ENCODE measurements around the gene AJAP1.

Gene AJAP1

DNA sequence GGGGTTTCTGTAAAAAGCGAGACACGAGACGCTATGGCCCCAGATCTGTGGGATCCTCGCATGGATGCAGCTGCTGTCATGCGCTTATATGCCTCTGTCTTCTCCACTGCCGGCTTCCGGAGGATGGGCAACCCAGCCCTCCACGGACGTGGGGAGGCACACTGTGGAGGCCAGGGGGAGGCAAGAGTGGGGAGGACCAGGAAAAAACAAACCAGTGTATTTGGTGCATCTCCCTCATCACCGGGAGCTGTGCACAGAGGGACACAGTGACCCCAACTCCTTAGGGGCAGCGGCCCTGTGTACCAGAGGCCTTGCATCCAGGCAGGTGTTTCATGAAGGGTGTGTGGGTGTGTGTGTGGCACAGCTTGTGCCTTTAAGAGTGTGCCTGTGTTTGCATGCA is 95.0 kb downstream of the AJAP1 start:
- Histone ChIP-seq H3K4me1 (ENCODE audit: control insufficient read depth, insufficient read depth, low read length) (no peaks in the 10 kb centered on the region), H3K27me3 (ENCODE audit: control insufficient read depth, insufficient read depth, low read length) (no peaks in the 10 kb centered on the region), H3K9ac (ENCODE audit: low read length) (no peak overlapping the region), H3K27ac (ENCODE audit: low read depth, low read length) (no peak overlapping the region), H3K36me3 (ENCODE audit: control insufficient read depth, insufficient read depth, low read length) (no peaks in the 10 kb centered on the region), H3K4me3 (ENCODE audit: low read length) (no peak overlapping the region)

DNA sequence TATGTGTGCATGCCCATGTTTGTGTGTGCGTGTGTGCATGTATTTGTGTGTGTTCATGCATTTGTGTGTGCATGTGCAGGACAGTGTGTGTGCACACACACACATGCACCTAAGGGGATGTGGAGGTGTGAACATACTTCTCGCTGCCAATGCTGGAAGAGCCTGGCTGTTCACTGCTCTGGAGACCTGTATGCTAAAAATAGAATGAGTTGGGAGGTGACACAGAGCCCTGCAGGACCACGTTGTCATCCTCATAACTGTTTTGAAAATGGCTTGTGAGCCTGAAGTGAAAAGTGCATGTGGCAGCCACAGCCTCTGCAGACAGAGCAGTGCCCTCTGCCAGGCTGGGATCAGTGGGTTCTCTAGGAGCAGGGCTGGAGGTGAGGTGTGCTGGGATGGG is 95.8 kb downstream of the AJAP1 start:
- Histone ChIP-seq H3K27me3 (ENCODE audit: control insufficient read depth, insufficient read depth, low read length) (no peaks in the 10 kb centered on the region), H3K9ac (ENCODE audit: low read length) (no peak overlapping the region), H3K4me1 (ENCODE audit: control insufficient read depth, insufficient read depth, low read length) (no peaks in the 10 kb centered on the region), H3K4me3 (ENCODE audit: low read length) (no peak overlapping the region), H3K36me3 (ENCODE audit: control insufficient read depth, insufficient read depth, low read length) (no peaks in the 10 kb centered on the region), H3K27ac (ENCODE audit: low read depth, low read length) (no peak overlapping the region)

DNA sequence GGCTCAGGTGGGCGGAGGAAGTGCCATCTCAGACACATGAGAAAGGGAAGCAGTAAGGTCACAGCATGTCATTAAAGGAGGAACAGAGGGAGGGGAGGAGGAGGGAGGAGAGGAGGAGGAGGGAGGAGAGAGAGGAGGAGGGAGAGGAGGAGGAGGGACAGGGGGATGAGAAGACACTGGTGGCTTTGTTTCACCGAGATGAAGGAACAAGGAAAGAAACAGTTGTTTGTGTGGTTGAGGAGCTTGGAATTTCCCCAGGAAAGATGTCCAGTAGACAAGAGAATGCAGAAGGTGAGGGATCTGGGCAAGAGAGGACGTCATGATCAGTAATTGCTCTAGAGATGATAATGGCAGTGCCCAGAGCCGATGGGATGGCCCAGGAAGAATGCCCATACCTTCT is 97.7 kb downstream of the AJAP1 start:
- Histone ChIP-seq H3K9ac (ENCODE audit: low read length) (no peak overlapping the region), H3K27me3 (ENCODE audit: control insufficient read depth, insufficient read depth, low read length) (no peaks in the 10 kb centered on the region), H3K4me3 (ENCODE audit: low read length) (no peak overlapping the region), H3K36me3 (ENCODE audit: control insufficient read depth, insufficient read depth, low read length) (no peaks in the 10 kb centered on the region), H3K27ac (ENCODE audit: low read depth, low read length) (no peak overlapping the region), H3K4me1 (ENCODE audit: control insufficient read depth, insufficient read depth, low read length) (no peaks in the 10 kb centered on the region)

GRCh38 chr1:4754816-4755215 is 100.4 kb downstream of the AJAP1 start:
- Histone ChIP-seq H3K4me3 (ENCODE audit: low read length) (no peak overlapping the region), H3K9ac (ENCODE audit: low read length) (no peak overlapping the region), H3K36me3 (ENCODE audit: control insufficient read depth, insufficient read depth, low read length) (no peaks in the 10 kb centered on the region), H3K27me3 (ENCODE audit: control insufficient read depth, insufficient read depth, low read length) (no peaks in the 10 kb centered on the region), H3K27ac (ENCODE audit: low read depth, low read length) (no peak overlapping the region), H3K4me1 (ENCODE audit: control insufficient read depth, insufficient read depth, low read length) (no peaks in the 10 kb centered on the region)

DNA sequence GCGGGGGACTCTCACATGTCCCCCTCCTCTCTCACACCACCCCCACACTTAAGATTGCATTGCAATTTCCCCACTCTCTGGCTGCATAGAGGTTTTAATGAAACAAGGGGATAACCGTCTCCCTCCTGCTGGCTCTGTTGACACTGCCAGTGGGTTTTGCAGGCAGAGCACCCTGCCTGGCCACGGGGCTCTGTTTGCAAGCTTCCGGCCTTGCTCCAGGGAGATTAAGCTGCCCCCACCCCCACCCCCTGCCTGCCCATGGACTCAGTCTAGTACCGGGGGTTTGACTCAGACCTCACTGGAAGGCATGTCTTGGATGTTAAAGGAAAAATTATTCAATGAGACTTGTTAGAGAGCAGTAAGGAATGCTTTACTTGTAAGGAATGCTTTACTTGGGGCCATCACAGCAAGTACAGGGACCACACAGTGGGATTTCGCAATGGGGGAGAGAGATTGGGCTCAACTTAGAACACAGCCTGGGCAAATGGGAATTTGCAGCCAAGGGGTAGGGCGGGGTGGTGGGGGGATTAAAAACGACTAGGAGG is 101.0 kb downstream of the AJAP1 start:
- no peaks in the 10 kb centered on the region for H3K36me3 ChIP-seq (ENCODE audit: control insufficient read depth, insufficient read depth, low read length)
- H3K4me3 ChIP-seq (ENCODE audit: low read length): no peak overlapping the region
- H3K27ac ChIP-seq (ENCODE audit: low read depth, low read length): no peak overlapping the region
- no peak overlapping the region for H3K9ac ChIP-seq (ENCODE audit: low read length)
- H3K27me3 ChIP-seq (ENCODE audit: control insufficient read depth, insufficient read depth, low read length): no peaks in the 10 kb centered on the region
- no peaks in the 10 kb centered on the region for H3K4me1 ChIP-seq (ENCODE audit: control insufficient read depth, insufficient read depth, low read length)

- H3K27me3 ChIP-seq (ENCODE audit: control insufficient read depth, insufficient read depth, low read length): no peaks in the 10 kb centered on the region
- H3K27ac ChIP-seq (ENCODE audit: low read depth, low read length): no peak overlapping the region
- H3K4me3 ChIP-seq (ENCODE audit: low read length): no peak overlapping the region
- no peak overlapping the region for H3K9ac ChIP-seq (ENCODE audit: low read length)
- H3K36me3 ChIP-seq (ENCODE audit: control insufficient read depth, insufficient read depth, low read length): no peaks in the 10 kb centered on the region
- no peaks in the 10 kb centered on the region for H3K4me1 ChIP-seq (ENCODE audit: control insufficient read depth, insufficient read depth, low read length)
Observed at GRCh38 chr1:4755864-4756504, 101.6 kb downstream of the AJAP1 start.

- Histone ChIP-seq H3K4me3 (ENCODE audit: low read length) (no peak overlapping the region), H3K27ac (ENCODE audit: low read depth, low read length) (no peak overlapping the region), H3K9ac (ENCODE audit: low read length) (no peak overlapping the region), H3K4me1 (ENCODE audit: control insufficient read depth, insufficient read depth, low read length) (no peaks in the 10 kb centered on the region), H3K36me3 (ENCODE audit: control insufficient read depth, insufficient read depth, low read length) (no peaks in the 10 kb centered on the region), H3K27me3 (ENCODE audit: control insufficient read depth, insufficient read depth, low read length) (no peaks in the 10 kb centered on the region)
Observed at GRCh38 chr1:4756851-4757580, 102.6 kb downstream of the AJAP1 start.

GRCh38 chr1:4759671-4760070 is 105.3 kb downstream of the AJAP1 start:
- Histone ChIP-seq H3K4me3 (ENCODE audit: low read length) (no peak overlapping the region), H3K27me3 (ENCODE audit: control insufficient read depth, insufficient read depth, low read length) (no peaks in the 10 kb centered on the region), H3K9ac (ENCODE audit: low read length) (no peak overlapping the region), H3K4me1 (ENCODE audit: control insufficient read depth, insufficient read depth, low read length) (no peaks in the 10 kb centered on the region), H3K36me3 (ENCODE audit: control insufficient read depth, insufficient read depth, low read length) (no peaks in the 10 kb centered on the region), H3K27ac (ENCODE audit: low read depth, low read length) (no peak overlapping the region)

GRCh38 chr1:4760088-4760487 is 105.7 kb downstream of the AJAP1 start:
- Histone ChIP-seq H3K27ac (ENCODE audit: low read depth, low read length) (no peak overlapping the region), H3K4me1 (ENCODE audit: control insufficient read depth, insufficient read depth, low read length) (no peaks in the 10 kb centered on the region), H3K9ac (ENCODE audit: low read length) (no peak overlapping the region), H3K27me3 (ENCODE audit: control insufficient read depth, insufficient read depth, low read length) (no peaks in the 10 kb centered on the region), H3K36me3 (ENCODE audit: control insufficient read depth, insufficient read depth, low read length) (no peaks in the 10 kb centered on the region), H3K4me3 (ENCODE audit: low read length) (no peak overlapping the region)

- no peak overlapping the region for H3K9ac ChIP-seq (ENCODE audit: low read length)
- H3K27ac ChIP-seq (ENCODE audit: low read depth, low read length): no peak overlapping the region
- no peaks in the 10 kb centered on the region for H3K36me3 ChIP-seq (ENCODE audit: control insufficient read depth, insufficient read depth, low read length)
- H3K27me3 ChIP-seq (ENCODE audit: control insufficient read depth, insufficient read depth, low read length): no peaks in the 10 kb centered on the region
- H3K4me3 ChIP-seq (ENCODE audit: low read length): no peak overlapping the region
- no peaks in the 10 kb centered on the region for H3K4me1 ChIP-seq (ENCODE audit: control insufficient read depth, insufficient read depth, low read length)
Observed at GRCh38 chr1:4761324-4761723, 106.9 kb downstream of the AJAP1 start.

- Histone ChIP-seq H3K9ac (ENCODE audit: low read length) (no peak overlapping the region), H3K4me1 (ENCODE audit: control insufficient read depth, insufficient read depth, low read length) (no peaks in the 10 kb centered on the region), H3K36me3 (ENCODE audit: control insufficient read depth, insufficient read depth, low read length) (no peaks in the 10 kb centered on the region), H3K27ac (ENCODE audit: low read depth, low read length) (no peak overlapping the region), H3K4me3 (ENCODE audit: low read length) (no peak overlapping the region), H3K27me3 (ENCODE audit: control insufficient read depth, insufficient read depth, low read length) (no peaks in the 10 kb centered on the region)
Observed at GRCh38 chr1:4762146-4762545, 107.7 kb downstream of the AJAP1 start.

GRCh38 chr1:4767308-4767707 is 112.9 kb downstream of the AJAP1 start:
- no peaks in the 10 kb centered on the region for H3K4me1 ChIP-seq (ENCODE audit: control insufficient read depth, insufficient read depth, low read length)
- H3K27me3 ChIP-seq (ENCODE audit: control insufficient read depth, insufficient read depth, low read length): peaks cover 2% of the 10 kb centered on the region
- H3K9ac ChIP-seq (ENCODE audit: low read length): no peak overlapping the region
- H3K4me3 ChIP-seq (ENCODE audit: low read length): no peak overlapping the region
- no peak overlapping the region for H3K27ac ChIP-seq (ENCODE audit: low read depth, low read length)
- no peaks in the 10 kb centered on the region for H3K36me3 ChIP-seq (ENCODE audit: control insufficient read depth, insufficient read depth, low read length)

GRCh38 chr1:4768553-4768952 is 114.1 kb downstream of the AJAP1 start:
- H3K4me3 ChIP-seq (ENCODE audit: low read length): no peak overlapping the region
- H3K36me3 ChIP-seq (ENCODE audit: control insufficient read depth, insufficient read depth, low read length): no peaks in the 10 kb centered on the region
- H3K27ac ChIP-seq (ENCODE audit: low read depth, low read length): no peak overlapping the region
- no peaks in the 10 kb centered on the region for H3K4me1 ChIP-seq (ENCODE audit: control insufficient read depth, insufficient read depth, low read length)
- no peak overlapping the region for H3K9ac ChIP-seq (ENCODE audit: low read length)
- H3K27me3 ChIP-seq (ENCODE audit: control insufficient read depth, insufficient read depth, low read length): peaks cover 2% of the 10 kb centered on the region

Data from rectal smooth muscle tissue (tissue), 1 donor.